GM21367 (cell line): ENCODE measurements around the gene LIG3.
"Not testable (repeated sequence)": the region's sequence is repeated elsewhere in the genome, so short reads cannot be mapped to it uniquely, and the experiment has no call there.

Experiments
- ATAC-seq: cut with Tn5 transposase; IDR thresholded peaks from one replicate; pipeline ENCODE4 v1.9.1; 2021; ENCODE audit not compliant: unreplicated experiment

LIG3 gene

DNA sequence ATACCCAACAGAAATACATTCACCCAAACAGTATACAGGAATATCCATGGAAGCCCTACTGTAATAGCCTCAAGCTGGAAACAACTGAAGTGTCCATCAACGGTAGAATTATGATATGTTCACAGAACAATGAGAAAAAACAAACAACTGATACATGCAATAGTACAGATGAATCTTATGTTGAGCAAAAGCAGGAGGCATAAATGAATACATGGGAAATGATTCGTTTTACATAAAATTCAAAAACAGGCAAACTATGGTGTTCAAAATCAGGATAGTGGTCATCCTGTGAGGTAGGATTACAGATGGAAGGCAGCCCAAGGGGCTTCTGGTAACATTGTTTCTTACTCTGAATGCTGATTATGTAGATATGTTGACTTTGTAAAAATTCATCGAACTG lies 58.1 kb downstream of the LIG3 start:
- no peak for ATAC-seq

DNA sequence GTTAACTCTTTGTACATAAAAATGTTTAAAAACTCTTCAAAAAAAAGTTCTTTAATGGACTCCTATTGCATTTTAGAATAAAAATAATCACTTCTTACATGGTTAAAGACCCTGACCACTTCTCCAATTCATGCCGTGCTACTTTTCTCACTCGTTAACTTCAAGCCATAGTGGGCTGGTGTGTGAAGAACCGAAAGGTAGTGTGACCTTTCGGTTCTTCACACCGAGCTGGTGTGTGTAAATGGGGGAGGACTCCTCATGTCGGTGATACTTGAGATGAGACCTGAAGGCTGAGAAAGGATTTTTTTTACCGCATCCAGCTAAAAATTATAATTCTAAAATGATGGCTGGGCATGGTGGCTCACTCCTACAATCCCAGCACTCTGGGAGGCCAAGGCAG lies 61.1 kb downstream of the LIG3 start:
- no peak for ATAC-seq

DNA sequence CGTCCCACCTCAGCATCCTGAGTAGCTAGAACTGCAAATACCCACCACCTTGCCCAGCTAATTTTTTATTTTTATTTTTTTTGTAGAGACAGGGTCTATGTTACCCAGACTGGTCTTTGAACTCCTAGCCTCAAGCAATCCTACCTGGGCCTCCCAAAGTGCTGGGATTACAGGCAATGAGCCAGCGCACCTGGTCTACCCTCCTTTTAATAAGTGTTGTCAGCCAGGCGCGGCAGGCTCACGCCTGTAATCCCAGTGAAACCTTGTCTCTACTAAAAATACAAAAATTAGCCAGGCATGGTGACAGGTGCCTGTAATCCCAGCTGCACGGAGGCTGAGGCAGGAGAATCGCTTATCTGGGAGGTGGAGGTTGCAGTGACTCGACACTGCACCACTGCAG lies 63.9 kb downstream of the LIG3 start:
- ATAC-seq, result no peak

DNA sequence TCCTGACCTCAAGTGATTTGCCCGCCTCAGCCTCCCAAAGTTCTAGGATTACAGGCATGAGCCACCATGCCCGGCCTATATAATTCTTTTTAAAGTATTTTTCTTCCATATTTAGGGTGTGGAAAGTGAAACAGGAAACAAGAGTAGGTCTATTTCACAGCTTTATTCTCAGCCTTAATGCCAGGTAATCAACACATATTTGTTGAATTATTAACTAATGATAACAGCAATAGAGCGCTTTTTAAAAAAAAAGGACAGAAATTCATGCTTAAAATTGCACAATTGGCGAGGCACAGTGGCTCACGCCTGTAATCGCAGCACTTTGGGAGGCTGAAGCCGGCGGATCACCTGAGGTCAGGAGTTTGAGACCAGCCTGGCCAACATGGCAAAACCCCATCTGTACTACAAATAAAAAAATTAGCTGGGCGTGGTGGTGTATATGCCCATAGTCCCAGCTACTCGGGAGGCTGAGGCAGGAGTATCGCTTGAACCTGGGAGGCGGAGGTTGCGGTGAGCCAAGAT lies 65.2 kb downstream of the LIG3 start:
- ATAC-seq, result not testable (repeated sequence)

DNA sequence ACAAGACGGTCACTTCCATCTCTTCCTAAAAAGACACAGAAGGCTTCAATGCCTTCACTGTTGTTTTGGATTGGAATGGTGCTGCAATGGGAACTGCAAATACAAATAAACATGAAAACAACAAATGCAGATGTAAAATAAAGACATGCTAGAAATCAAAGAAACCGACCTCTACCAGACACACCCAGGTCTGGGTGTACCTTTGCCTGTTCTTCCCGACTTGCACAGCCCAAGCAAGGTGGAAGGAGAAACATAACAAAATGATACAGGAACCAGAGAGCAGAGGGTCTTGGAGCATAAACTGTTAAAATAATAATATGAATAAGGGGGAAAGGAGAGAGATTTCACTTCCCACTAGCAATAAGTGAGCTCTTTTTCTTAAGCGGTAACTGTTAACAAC lies 65.9 kb downstream of the LIG3 start:
- no peak for ATAC-seq

DNA sequence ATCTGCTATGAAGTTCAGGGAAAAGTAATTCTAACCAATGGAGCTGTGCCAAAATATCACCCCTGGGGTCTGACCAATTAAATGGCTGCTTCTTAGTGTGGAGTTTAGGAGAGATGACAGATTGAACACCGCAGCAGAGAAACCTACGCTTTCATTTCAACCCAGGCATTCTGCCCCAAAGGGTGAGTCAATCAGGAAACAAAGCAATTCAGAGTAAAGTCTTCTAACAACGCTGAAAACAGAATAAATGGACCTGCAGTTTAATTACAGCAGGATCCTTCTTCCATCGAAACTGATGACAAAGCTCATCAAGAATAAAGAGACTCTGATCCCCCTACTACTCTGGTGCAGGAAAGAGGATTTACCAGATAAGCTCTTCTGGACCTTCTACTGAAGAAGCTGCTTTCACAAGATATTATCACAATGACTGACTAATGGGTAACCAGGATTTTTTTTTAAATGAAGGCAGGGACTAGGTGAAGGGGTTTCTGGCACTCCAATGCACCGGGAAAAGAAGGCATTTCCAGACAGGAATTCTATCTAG lies 66.5 kb downstream of the LIG3 start:
- no peak for ATAC-seq

DNA sequence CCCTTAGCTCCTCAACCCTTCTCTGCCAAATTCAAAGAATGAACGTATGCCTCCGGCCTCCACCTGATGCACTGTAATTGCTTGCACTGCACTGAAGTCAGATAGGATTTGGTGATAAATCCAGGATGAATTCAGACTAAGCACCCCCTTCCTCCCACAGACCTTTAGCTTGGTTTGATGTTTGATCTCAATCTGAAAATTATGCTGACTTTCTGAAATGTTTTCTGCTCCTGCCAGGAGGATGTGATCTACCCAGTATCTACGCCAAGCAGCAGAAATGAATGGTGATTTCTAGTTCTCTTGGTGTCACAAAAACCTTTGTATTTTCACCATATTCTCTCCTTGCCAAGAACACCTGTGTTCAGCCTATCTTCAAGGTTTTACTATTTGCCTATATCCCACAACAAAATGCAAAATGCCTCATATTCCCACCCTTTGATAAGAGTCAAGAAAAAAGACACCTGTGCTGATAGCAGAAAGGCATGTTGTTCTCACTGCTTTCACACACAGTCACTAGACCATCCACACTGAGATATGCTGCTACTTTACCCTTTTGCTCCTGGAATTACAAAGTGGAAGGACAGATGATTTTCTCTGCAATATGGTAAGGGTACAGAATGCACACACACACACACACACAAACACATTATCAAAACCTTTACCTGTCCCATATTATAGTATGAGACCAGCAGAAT lies 68.5 kb downstream of the LIG3 start:
- ATAC-seq, result no peak

DNA sequence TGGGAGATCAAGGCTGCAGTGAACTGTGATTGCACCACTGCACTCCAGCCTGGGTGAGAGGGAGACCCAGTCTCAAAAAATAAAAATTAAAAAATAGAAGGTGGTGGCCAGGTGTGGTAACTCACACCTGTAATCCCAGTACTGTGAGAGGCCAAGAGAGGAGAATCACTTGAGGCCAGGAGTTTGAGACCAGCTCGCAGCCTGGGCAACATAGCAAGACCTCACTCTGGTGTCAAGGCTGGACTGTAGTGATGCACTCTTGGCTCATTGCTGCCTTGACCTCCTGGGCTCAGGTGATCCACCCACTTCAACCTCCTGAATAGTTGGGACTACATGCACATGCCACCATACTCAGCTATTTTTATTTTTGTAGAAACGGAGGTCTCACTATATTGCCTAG lies 69.9 kb downstream of the LIG3 start:
- ATAC-seq, result no peak

DNA sequence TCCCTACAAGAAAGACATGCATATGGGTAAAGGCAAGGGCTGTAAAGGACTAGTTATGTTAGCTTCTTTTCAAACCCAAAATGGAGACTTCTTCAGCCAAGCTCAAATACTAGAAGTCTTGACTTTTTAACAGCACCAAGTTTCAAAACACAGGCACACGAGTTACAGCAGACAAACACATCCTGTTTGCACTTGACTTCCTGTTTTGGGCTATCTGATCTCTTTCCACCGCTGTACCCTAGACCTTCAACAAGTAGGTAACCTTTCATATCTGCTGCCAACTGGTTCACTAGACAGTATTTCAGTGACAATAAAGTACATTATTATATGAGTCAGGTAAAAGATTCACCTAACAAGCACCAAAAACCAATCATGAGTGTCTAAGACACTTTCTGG lies 70.9 kb downstream of the LIG3 start:
- no peak for ATAC-seq

DNA sequence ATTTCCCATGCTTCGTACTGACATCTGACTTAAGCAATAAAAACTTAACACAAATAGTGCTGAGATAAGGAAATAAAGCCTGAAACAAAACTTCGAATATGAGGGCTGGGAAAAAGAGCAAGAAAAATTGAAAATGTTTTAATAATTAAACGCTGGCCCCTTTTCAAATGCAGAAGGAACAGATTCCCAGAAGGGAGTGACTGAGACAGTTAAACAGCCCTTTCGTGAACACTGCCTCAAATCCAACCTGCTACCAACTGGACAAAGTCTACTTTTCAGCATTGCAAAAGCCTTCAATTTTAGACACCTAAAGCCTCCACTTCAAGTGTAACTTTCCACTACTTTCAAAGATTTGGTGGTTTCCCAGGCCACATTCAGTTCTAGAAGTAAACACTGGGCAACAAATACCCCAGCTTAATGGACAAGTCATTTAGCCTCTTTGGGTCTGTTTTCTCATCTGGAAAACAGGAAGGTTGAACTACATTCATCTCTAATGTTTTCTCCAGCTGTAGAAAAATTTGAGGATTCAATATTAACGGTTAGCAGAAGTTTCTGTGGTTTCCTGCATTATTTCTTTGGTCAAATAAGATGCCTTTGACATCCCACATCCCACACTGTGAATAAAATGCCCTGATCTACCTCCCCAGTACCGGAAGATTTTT lies 71.4 kb downstream of the LIG3 start:
- no peak for ATAC-seq

DNA sequence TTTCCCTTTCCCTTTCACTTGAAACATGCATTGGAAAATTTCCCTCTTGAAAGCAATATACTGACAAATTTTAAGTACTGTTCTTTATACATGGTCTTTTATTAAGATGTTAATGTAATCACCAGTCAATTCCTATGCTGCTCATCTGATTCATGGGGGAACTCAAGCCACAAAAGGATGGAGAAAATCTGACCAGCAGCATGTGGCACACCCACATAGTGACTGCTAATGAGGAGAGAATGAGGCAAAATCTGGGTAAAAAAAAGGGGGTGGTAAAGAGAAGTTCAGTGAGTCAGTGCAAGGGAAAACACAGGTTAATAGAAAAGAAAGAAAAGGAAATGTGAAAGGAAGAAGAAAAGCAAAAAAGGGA lies 71.9 kb downstream of the LIG3 start:
- no peak for ATAC-seq

DNA sequence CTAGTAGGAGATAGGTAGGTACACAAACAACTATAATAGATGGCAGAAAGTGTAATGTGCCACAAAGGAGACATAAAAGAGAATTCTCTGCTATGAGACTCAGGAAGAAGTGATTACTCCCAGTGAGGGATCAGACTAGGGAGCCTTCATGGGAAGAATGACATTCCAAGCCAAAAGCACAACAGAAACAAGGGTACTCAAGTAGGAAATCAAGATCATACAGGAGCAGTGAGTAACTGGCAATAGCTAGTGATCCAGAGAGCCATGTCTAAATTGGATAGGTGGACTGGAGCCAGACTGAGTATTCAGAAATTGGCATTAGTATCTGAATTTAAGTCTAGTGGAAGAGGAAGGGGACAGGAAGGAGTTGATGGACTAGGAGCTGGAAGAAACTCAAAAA lies 72.5 kb downstream of the LIG3 start:
- ATAC-seq, result no peak

DNA sequence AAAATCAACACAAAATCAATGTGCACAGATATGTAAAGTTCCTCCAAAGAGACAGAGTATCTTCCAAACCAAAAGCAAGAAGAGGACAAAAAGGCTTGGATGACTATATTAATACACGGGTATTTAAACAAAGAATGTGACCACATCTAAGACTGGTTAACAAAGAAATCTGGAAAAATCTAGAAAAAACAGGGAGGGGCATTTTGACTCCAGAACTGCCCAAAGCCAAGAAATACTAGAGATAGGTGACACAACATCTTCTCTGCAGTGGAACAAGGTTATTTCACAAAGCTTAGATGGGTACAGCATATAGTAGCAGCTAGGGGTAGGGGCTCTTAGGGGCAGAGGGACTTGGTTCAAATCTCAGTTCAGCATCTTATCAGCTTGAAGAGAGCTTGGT lies 72.9 kb downstream of the LIG3 start:
- no peak for ATAC-seq

DNA sequence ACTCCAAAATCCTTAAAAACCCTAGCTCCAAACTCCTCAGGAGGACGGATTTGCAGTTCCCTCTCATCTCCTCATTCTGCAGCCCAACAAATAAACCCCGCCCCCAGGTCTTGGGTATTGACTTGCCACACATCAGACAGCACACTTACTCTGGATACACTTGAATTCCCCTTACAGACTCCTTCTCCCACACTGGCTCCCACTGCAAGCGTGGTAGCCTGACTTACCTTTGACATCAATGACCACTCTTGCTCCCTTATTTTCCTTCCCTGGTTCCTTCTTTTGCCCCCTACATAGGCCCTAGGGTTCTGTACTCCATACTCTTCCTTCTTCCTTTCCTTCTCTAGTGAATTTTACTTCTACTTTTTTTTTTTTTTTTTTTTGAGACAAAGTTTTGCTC lies 75.7 kb downstream of the LIG3 start:
- no peak for ATAC-seq

DNA sequence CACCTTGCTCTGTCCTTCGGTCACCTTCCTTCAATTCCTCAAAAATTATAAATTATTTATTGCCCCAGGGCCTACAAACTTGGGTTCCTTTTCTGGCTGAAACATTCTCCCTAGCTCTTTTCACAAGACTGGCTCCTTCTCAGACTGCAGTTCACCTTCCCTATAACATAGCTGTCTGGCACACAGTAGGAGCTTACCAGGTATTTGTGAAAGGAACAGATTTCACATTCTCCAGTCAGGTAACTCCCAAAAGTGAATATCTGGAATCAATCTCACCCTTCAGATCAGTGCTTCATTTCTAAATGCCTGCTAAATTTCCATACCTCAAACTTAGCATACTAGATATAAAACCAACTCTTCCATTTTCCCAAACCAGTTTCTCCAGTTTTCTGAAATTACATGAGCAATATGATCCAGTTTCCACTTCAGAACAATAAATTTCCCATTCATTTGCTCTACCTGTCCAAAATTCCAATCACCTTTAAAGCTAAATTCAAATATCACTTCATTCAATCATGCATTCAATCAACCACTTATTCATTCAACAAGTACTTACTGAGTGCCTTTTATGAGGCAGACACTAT lies 77.1 kb downstream of the LIG3 start:
- ATAC-seq, result no peak
